ENCODE measurements around the gene BZW1. TPM values are rescaled to one million over a fixed set of nuclear protein-coding genes. Genes with fewer than 3 reads are reported as not detected.

BZW1 gene
- total and polyA plus RNA-seq, 2 of the 4 experiments (the other 2 are of a cell fraction) = 204 to 268 TPM

DNA sequence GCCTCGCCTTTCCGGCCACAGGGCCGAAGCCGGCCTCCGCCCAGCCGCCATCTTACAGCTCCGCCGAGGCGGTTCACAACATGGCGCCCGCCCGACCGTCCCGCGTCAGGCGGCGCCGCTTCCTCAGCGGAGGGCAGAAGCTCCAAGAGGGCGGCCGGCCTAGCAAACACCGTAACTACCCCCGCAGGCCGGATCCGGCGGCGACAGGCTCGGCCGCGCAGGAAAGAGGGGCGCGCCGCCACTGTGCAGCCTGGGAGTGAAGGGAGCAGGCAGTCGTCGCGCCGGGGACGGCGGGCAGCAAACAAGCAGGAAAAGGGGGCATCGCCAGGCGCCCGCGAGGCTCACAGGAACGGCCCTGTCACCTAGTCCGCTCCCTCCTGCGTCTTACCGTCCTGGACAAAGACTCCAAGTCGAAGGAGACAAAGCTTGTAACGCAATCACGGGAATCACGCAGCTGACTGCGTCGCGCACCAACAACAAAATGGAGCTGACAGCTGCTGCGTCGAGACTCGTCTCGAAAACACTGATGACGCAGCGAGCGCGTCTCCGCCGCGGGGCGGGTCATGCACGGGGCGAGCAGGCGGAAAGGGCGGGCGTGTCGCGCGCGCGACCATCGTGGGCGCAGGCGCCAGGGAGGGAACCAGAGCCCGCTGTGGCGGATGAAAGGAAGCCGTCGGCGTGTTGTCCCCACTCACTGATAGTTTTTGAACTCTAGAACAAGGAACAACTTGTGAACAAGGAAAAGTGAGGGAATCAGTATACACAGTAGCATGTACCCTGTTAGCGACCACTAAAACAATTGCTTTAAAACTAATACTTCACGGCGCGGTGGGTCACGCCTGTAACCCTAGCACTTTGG is 52.7 kb downstream of the BZW1 start, which contains the start of gene CLK1 (continued):
- TF ChIP-seq, protein P1, sequence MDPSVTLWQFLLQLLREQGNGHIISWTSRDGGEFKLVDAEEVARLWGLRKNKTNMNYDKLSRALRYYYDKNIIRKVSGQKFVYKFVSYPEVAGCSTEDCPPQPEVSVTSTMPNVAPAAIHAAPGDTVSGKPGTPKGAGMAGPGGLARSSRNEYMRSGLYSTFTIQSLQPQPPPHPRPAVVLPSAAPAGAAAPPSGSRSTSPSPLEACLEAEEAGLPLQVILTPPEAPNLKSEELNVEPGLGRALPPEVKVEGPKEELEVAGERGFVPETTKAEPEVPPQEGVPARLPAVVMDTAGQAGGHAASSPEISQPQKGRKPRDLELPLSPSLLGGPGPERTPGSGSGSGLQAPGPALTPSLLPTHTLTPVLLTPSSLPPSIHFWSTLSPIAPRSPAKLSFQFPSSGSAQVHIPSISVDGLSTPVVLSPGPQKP (IDR thresholded peaks at IDR 0.05; ENCODE audit: borderline replicate concordance, low read depth, low read length) = no peak

DNA sequence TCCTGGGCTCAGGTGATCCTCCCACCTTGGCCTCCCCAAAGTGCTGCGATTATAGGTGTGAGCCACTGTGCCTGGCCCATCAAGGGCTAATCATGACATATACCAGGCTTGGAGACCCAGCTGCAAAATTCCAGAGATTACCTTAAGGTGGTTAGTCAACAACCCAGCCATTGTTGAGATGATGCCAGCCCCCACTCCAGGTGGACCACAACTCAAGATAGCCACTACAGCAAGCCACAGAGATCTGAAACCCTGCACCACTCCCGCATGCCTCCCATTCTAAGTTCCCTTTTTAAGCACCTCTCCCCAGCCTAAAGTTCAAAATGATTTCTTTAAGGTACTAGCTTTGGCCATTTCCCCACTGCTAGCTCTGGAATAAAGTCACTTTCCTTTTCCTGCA is 57.3 kb downstream of the BZW1 start:
- Histone ChIP-seq H3K9ac (ENCODE audit: low read depth, low read length) (no peak overlapping the region), H3K27me3 (ENCODE audit: control insufficient read depth, insufficient read depth, low read length) (no peaks in the 10 kb centered on the region), H4K91ac (ENCODE audit: insufficient read depth, low read depth, low read length) (no peak overlapping the region), H3K14ac (replicated peaks; ENCODE audit: low read depth, low read length) (no peak overlapping the region), H2BK5ac (ENCODE audit: low read depth, low read length, poor library complexity, severe bottlenecking) (no peak overlapping the region), H3K56ac (ENCODE audit: extremely low read depth, insufficient read depth, low read length) (no peak overlapping the region), H3K79me1 (ENCODE audit: low read depth in 1 of 2, low read length in 2 of 2) (peaks cover 0 to 8% of the 10 kb centered on the region in 2 experiments; a peak in 3 of 4 replicates), H2BK20ac (ENCODE audit: low read depth, low read length) (no peak overlapping the region), H3K9me1 (ENCODE audit: insufficient read depth, low read length) (peaks cover 5% of the 10 kb centered on the region), H3K36me3 (ENCODE audit: control insufficient read depth, insufficient read depth, low read length) (peaks cover 6% of the 10 kb centered on the region), H3K4me1 (ENCODE audit: control insufficient read depth, insufficient read depth, low read length) (peaks cover 3% of the 10 kb centered on the region), H2AK5ac (ENCODE audit: low read depth, low read length) (no peak overlapping the region), H3K4me2 (ENCODE audit: low read depth, low read length) (no peak overlapping the region), H2BK15ac (ENCODE audit: low read depth, low read length) (no peak overlapping the region), H3K9me3 (ENCODE audit: control insufficient read depth, insufficient read depth, low read length) (no peaks in the 10 kb centered on the region), H2AFZ (replicated peaks; ENCODE audit: low read length, poor library complexity) (no peak overlapping the region), H3K23ac (ENCODE audit: low read depth, low read length) (no peak overlapping the region), H2AK9ac (replicated peaks; ENCODE audit: low read depth, low read length, poor library complexity) (no peak overlapping the region), H4K8ac (ENCODE audit: low read depth in 2 of 2, low read length in 2 of 2) (no peak overlapping the region), H4K20me1 (ENCODE audit: insufficient read depth, low read length) (no peaks in the 10 kb centered on the region), H3K27ac (ENCODE audit: insufficient read depth, low read length) (no peak overlapping the region), H4K5ac (ENCODE audit: low read depth, low read length) (no peak overlapping the region), H2BK120ac (ENCODE audit: low read depth, low read length) (no peak overlapping the region), H3K4ac (ENCODE audit: low read depth, low read length) (no peak overlapping the region), H3K18ac (ENCODE audit: low read depth, low read length) (no peak overlapping the region), H3K4me3 (ENCODE audit: insufficient read depth, low read depth, low read length) (no peak overlapping the region)
- POLR2A ChIA-PET (ENCODE audit: unreplicated experiment) = no interaction called here
- no peak for ATAC-seq (ENCODE audit: low read depth)
- CTCF ChIA-PET = no interaction called here
- TF ChIP-seq RFX5 (IDR thresholded peaks at IDR 0.05; ENCODE audit: low read depth, low read length) = no peak
- no peak for TF ChIP-seq MXI1 (IDR thresholded peaks at IDR 0.05; ENCODE audit: borderline replicate concordance, low read depth, low read length)
- TF ChIP-seq MAFK (IDR thresholded peaks at IDR 0.05; ENCODE audit: low read depth, low read length) = no peak
- TF ChIP-seq FOS (IDR thresholded peaks at IDR 0.05; ENCODE audit: low read depth, low read length) = no peak
- TF ChIP-seq RAD21 (IDR thresholded peaks at IDR 0.05; ENCODE audit: low read length) = no peak
- DNase-seq = no peak
- intact Hi-C loops (cut with micrococcal nuclease) (no loop called here), in situ Hi-C loops (cut with MboI; ENCODE audit: low sequenced_read_pairs) (no loop called here), dilution Hi-C loops (cut with HindIII; ENCODE audit: low sequenced_read_pairs, unreplicated experiment) (no loop called here)
- 100% methylated on average over 2 of the region's 2 CpGs; no CpG with 5 or more reads in 1 of the 2 experiments for WGBS, 2 experiments (ENCODE audit: extremely low coverage in 2 of 2, insufficient read length in 1 of 2)
- no TSS peak for BruUV-seq (replicated peaks)
